Measurements from ENCODE around the gene ZFYVE21. TPM values are rescaled to one million over a fixed set of nuclear protein-coding genes. Genes with fewer than 3 reads are reported as not detected.
A peak's percentile ranks its signal among the peaks of the same experiment; 100 is the strongest.

Gene ZFYVE21
- total RNA-seq, 1 donor from 2014 or later: 40.4 TPM

GRCh38 chr14:103721334-103722120, 5.9 kb downstream of the ZFYVE21 start:
- DNase-seq (ENCODE audit: low spot score in 2 of 2) (no peak), FAIRE-seq (no peak)

DNA sequence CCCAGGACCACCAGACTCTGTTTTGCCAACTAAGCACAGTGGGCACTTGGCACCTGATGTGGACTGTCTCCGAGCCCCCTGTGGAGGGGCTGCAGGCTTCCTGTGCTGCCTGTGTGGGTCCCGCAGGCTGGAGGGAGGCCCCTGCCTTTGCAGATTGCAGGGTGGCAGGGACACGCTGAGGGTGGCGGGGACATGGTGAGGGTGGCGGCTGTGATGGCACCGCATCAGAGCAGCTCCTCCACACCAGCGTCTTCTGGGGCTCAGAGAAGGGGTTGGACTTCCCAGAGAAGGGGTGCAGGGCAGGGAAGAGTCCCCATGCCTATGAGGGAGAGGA, 8.1 kb downstream of the ZFYVE21 start:
- FAIRE-seq (no peak), DNase-seq (ENCODE audit: low spot score in 2 of 2) (no peak)

DNA sequence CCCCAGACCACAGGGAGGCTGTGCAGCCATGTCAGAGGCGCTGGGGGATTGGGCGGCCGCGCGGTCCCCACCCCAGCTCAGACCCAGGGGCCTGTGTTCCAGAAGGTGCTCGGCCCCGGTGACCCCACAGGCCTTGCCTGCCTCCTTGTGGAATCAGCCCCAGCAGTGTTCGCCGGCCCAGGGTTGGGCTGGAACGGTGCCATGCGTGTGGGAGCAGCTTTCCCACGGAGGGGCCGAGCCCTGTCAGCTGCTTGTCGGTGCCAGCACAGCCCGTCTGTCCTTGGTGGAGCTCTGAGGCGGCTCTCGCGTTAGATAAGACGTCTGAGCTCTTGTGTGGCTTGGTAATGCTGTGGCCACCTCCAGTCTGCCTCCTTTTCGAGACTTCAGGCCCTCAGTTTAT, 8.5 kb downstream of the ZFYVE21 start:
- FAIRE-seq: no peak
- DNase-seq (ENCODE audit: low spot score in 2 of 2): peak in 1 of 2 donors; percentile 67

GRCh38 chr14:103725001-103725682, 9.5 kb downstream of the ZFYVE21 start:
- DNase-seq (ENCODE audit: low spot score in 2 of 2) (no peak), FAIRE-seq (no peak)

- DNase-seq (ENCODE audit: low spot score in 2 of 2) (no peak), FAIRE-seq (no peak)
Measured at GRCh38 chr14:103725739-103726395, 10.3 kb downstream of the ZFYVE21 start.

GRCh38 chr14:103726474-103726873, 10.9 kb downstream of the ZFYVE21 start:
- DNase-seq (ENCODE audit: low spot score in 2 of 2): no peak
- FAIRE-seq: no peak

DNA sequence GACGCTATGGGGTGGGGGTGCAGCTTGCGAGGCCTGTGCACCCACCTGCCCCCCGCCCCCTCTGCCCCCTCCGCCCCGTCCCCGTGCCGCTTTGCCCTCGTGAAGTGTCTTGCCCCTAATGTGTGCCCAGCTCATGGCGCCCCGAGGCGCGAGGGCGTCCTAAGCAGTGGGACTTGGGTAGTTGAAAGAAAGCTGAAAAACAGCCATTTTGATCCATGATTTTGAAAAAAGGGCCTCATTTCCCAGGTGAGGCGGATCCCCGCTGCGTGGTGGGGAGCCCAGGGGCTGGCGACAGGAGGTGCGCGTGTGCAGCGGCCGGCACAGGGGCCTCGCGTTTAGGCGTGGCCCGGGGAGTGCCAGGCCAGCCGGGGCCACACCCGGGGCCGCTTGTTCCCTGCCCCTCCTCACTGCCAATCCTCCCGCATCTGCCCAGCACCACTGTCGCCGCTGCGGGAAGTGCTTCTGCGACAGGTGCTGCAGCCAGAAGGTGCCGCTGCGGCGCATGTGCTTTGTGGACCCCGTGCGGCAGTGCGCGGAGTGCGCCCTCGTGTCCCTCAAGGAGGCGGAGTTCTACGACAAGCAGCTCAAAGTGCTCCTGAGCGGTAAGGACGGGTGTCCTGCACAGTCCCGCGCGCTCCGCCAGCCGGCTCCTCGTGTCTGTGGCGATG, 11.8 kb downstream of the ZFYVE21 start:
- no peak for FAIRE-seq
- peak in 1 of 2 donors; percentile 15 for DNase-seq (ENCODE audit: low spot score in 2 of 2)

DNA sequence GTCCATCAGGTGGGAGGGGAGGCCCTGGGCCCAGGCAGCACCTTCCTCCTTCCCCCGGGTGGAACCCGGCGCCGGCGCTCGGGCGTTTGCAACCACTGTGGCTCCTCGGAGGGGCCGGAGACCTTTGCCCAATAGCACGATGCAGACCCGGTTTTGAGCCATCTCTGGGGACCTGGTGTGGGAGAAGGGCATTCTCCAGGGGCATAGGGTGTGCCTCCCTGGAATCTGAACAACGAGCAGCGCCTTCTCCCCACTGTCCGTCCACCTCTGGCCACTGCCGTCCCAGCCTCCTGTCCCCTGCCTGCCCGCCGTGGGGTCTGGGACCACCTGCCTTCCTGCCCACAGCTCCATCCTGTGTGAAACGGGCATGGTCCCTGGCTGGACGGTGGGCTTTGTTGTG, 12.5 kb downstream of the ZFYVE21 start:
- FAIRE-seq (no peak), DNase-seq (ENCODE audit: low spot score in 2 of 2) (peak in 1 of 2 donors; percentile 12)

GRCh38 chr14:103728721-103729120, 13.1 kb downstream of the ZFYVE21 start:
- FAIRE-seq: no peak
- peak in 1 of 2 donors; percentile 30 for DNase-seq (ENCODE audit: low spot score in 2 of 2)

DNA sequence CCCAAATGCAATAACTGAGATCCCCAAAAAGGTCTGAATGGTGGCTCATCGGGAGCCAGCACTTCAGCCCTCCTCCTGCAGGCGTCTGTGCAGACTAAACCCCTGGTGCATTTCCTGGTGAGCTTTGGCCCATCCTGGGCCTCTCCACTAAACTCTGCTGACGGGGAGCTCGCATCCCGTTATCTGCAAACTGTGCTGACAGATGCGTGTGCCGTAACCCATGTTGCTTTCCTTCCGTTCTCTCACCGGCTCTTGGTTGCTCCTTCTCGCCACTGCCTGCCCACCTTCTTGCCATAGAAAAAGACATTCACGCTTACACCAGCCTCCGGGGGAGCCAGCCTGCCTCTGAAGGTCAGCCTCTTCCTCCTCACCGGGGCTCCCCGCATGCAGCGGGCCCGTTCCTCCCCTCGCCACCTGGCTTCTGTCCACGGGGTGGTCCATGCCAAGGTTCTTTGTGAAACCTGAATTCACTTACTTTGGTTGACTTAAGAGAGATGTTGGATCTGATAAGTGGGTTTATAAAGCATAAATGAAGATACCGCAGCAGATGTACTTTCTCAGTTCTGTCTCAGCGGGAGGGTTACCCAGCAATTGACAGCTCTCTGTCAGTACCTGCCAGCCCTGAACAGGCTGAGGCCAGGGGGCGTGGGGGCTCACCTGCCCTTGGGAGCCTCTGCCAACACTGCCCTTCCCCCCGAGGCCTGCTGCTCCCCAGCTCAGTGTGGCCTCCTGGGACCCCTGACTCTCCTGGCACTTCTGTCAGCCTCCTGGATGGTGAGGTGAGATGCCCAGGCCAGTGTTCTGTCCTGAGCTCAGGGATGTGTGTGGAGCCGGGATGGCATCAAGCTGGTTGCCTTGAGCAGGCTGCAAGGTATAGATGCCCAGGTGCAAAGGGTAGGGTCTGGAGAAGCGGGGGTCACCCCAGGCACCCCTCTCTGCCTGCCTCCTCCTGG, 14.2 kb downstream of the ZFYVE21 start:
- peak in 1 of 2 donors; percentile 30 for DNase-seq (ENCODE audit: low spot score in 2 of 2)
- FAIRE-seq: no peak

GRCh38 chr14:103730490-103731035, 15.0 kb downstream of the ZFYVE21 start:
- peak in 1 of 2 donors; percentile 37 for DNase-seq (ENCODE audit: low spot score in 2 of 2)
- no peak for FAIRE-seq

GRCh38 chr14:103731481-103731880, 15.9 kb downstream of the ZFYVE21 start:
- FAIRE-seq (no peak), DNase-seq (ENCODE audit: low spot score in 2 of 2) (no peak)

DNA sequence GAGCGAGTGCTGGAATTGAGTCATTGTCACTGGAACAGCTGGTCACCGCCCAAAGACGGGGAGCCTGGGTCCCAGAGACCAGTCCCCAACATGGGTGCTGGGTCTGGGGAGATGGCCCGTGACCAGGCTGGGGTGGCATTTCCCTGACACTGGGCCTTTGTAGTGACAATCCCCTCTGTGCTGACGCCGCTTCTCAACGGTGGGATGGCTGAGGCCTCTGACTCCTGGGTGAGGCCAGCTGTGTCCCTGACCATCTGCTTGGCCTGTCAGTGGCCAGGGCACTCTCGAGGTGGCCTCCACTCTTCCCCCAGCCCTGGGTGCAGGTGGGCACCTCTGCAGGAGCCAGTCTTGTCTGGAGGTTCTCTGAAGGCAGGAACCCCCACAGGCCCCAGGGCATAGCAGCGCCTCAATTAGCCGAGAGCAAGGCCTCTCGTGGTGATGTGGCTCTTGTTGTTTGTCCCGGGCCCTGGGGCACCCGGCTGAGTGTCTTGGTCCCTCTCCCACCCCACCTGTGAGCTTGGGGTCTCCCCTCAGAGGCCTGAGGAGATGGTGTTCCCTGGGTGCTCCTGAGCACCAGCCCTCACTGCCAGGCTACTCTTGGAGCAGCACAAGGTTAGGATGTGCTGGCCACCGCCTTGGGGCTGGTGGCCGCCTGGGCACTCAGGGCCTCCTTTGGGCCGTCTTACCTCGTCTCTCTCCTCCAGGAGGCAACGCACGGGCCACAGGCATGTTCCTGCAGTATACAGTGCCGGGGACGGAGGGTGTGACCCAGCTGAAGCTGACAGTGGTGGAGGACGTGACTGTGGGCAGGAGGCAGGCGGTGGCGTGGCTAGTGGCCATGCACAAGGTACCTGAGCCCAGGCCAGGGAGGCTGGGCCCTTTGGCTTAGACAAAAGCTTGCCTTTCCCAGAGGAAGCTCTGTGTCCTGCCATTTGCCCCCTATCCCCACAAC, 16.6 kb downstream of the ZFYVE21 start:
- FAIRE-seq (no peak), DNase-seq (ENCODE audit: low spot score in 2 of 2) (peak in 1 of 2 donors; percentile 29)

GRCh38 chr14:103732868-103733620, 17.4 kb downstream of the ZFYVE21 start:
- FAIRE-seq (no peak), DNase-seq (ENCODE audit: low spot score in 2 of 2) (no peak)

GRCh38 chr14:103733651-103734050, 18.0 kb downstream of the ZFYVE21 start:
- FAIRE-seq (no peak), DNase-seq (ENCODE audit: low spot score in 2 of 2) (no peak)

- DNase-seq (ENCODE audit: low spot score in 2 of 2) (no peak), FAIRE-seq (no peak)
Measured at GRCh38 chr14:103734081-103734888, 18.7 kb downstream of the ZFYVE21 start.

DNA sequence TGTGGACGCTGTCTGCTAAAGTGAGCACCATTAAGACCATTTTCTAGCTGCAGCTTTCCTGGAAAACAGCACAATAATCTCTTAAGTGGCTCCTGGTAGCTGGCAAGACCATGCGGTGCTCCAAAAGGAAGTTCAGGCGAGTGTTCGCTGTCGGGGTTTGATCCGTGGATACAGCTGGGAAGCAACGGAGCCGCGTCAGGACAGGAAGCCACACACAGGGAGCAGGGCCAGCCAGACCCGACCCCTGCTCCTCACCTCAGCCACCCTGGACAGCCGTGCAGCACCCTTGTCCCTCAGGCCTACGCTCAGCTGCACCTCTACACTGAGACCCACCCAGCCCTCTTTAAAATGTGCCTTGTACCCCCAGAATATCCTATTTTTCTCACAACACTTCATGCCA, 19.4 kb downstream of the ZFYVE21 start:
- no peak for FAIRE-seq
- DNase-seq (ENCODE audit: low spot score in 2 of 2): no peak
